Measurements from ENCODE around the gene RPS6KC1.

GRCh38 chr1:213055767-213056166, 4.7 kb downstream of the RPS6KC1 start:
- TF ChIP-seq CTCF (IDR thresholded peaks at IDR 0.05; ENCODE audit: low read length) = no peak
- no peak for TF ChIP-seq EZH2 (IDR thresholded peaks at IDR 0.05; ENCODE audit: borderline replicate concordance, low read length)

All from OCI-LY1 (cell line).